Stimulated activated CD8-positive, alpha-beta memory T cell treated with anti-CD3 and anti-CD28 coated beads, Interleukin-12 subunit alpha, Interleukin-12 subunit beta, amount 100 ng/mL, for 4 hours (primary cell): ENCODE data around the gene PIK3R5.

ENCODE experiments used
- DNase-seq: peaks from one replicate; pipeline ENCODE4 v3.0.0-alpha.2; 2020; ENCODE audit warnings: low read depth

The PIK3R5 gene

DNA sequence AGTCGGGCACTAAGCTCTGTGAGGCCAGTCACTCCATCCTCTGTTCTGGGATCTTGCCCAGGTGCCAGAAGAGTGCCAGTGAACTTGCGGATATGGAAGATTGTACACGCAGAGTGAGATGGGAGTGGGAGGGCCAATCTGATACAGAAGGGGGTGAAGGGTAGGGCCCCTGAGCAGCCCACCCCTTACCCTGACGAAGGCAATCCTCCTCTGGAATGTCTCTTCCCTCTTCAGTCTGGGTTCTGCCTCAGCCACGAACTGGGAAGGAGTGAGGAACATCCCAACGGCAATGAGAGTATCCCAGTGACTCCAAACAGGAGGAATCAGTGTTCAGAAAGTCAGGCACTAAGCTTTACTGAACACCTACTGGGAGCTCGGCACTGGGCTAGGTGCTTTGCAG is 86.1 kb downstream of the PIK3R5 start:
- no peak for DNase-seq

DNA sequence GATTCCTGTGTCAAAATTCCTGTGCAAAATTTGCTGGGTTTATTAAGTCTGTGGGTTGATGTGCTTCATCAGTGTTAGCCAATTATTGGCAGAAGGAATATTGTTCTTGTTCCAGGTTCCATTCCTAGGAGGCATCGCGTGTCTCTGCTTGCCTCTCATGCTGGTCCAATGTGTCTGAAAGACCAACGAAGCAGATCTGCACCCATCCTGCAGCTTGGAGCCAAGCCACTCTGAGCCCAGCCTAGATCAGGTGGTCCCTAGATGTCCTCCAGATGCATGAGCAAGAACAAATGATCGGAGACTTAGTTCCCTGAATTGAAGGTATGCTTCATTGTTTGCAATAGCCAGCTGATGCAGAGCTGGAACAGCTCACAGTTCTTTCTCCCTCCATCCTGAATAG is 87.5 kb downstream of the PIK3R5 start:
- DNase-seq = no peak

DNA sequence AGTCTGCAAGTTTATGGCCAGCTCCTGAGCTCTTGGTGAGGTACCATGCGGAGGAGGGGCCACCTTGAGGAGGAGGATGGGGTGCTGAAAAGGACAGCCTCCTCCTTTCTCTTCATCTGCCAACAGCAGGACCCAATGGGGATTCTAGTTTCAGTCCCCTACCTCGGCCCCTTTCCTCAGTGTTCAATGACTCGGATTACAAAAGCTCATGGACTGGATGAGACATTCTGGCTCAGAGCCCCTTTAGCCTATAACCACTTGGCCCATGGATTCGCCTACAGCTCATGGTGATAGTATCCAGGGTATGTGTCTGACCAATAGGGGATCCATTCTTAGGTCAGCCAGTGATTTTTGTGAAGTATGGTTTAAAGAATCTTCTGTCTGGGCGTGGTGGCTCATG is 89.5 kb downstream of the PIK3R5 start:
- DNase-seq = no peak

DNA sequence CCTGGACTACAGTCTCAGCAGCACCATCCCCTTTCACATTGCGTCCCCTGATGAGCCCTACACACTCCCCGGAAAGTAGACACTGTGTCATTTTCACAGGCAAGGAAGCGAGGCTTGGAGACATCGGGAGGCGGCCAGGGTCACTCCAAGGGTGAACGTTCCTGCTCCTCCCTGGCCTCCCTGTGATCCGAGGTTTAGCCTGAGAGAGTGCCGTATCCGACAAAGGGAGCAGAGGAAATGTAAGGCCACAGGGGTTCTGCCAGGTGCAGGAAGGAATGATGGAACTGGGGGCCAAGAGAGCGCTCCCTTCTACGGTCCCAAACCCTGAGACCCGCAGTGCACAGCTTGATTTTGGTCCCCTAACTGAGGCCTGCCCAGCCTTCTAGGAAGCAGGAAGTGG is 90.1 kb downstream of the PIK3R5 start:
- no peak for DNase-seq

DNA sequence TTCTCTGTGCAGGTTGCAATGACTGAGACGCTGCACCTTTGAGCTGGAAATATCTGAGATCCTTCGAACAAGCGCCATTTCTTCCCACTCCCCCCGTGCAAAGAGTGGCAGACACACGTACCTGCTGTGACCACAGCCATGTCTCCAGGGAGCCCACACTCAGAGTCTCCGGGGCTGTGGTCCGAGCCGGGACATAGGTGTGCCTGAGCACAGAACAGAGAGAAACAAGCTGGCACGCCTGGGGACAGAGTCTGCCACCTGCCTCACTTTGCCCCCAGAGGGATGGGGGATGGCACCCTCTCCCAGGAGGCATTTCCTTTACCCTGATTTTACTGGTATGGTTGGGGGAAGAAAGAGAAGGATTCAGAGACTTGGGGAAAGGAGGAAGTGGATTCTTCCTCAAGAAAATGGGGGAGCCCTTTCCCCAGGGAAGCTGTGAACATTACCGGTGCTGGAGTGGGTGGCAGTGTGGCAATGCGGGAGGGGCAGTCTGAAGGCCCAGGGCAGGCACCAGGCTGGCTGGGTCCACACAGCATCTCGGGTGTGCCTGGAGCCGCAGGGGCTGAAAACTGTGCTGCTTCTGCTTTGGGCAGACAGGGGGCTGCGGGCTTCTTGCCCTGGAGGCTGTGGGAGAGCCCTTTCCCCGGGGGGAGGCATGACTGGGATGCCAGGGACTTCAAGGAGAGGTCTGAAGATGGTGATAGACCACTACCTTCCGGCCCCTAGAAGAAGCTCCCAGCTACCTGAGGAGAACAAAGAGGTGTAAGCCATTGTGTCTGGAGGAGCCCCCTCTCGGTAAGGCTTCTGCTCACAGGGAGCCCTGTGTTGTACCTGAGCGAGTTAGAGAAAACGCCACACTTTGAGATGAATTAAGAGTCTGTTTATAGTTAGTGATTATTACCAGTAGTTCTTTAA is 91.4 kb downstream of the PIK3R5 start:
- DNase-seq = no peak

DNA sequence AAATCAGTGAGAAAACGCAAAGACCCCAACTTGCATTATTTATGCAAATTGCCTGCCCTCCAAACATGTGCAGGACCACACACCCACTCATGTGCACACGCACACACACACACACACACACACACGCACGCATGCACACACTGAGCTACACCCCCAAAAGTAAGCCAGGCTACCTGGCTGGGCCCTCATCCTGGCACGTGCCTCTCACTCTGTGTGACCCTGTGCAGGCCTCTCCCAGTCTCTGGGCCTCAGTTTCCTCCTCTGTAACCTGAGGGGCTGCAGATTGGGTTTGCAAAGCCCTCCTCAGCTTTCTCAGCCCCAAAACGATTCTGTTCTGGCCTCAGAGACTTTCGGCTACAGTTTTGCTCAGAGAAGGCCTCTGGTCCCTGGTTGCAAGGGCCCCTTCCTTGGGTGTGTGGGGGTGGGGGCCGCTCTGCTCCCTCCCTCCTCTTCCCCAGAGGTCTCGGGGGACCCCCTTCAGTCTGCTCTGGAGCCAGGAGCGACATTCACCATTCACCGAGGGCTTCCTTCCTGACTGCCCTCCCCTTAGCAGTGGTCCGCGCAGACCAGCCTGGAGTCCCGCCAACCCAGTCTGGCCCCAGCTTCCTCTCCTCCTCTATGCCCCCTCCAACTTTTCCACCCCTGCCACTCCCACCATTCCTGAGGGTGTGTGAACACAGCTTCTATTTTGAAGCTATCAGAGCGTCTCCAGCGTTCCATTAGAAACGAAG is 92.6 kb downstream of the PIK3R5 start:
- DNase-seq = no peak

DNA sequence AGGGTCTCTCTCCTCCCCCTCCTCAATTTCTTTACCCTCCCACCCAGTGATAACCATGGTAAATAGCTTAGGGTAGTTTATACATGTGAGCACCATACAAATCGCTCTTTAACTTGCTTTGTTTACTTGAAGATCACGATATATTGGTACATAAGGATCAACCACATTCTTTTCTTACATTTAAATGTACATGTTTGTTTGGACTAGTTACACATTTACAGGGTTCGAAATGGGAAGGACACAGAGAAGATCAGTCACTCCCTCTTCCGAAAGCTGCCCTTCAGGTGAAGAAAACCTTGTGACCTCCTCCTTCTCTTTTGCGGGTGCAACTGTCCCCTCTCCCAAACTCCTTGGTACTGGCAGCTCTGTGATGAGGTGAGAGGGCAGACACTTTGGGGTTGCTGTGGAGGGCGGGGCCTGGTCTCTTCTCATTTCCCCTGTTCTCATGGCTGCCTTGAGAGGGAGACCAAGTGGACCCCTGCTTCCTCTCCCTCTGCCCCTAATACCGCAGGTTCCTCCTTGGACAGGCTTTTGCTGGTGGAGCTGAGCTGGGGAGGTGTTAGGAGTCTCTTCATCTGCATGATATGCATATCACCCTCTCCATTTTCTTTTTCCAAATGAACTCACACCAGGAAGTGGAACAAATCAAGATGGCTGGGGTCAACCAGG is 93.3 kb downstream of the PIK3R5 start:
- DNase-seq = no peak

DNA sequence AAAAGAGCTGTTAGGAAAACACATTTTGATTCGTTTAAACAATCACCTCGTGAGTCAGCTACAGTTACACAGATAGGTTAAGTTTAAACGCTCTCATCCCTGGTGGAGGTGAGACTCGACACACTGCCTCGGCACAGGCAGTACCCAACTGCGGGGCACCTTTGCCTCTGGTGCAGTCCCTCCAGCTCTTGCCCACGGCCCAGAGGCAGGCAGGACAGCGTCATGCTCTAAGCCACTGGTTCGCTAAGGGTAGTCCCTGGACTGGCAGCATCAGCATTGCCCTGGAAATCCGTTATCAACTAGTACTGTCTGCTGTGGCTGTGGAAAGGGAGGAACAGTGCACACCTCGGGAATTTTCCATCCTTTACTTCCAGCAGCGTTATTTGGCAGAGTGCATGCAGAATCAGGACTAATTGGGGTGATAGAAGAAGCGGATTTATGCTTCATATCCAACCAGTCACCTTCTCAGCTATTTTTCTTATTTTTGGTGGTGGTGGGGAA is 94.4 kb downstream of the PIK3R5 start:
- DNase-seq = no peak

DNA sequence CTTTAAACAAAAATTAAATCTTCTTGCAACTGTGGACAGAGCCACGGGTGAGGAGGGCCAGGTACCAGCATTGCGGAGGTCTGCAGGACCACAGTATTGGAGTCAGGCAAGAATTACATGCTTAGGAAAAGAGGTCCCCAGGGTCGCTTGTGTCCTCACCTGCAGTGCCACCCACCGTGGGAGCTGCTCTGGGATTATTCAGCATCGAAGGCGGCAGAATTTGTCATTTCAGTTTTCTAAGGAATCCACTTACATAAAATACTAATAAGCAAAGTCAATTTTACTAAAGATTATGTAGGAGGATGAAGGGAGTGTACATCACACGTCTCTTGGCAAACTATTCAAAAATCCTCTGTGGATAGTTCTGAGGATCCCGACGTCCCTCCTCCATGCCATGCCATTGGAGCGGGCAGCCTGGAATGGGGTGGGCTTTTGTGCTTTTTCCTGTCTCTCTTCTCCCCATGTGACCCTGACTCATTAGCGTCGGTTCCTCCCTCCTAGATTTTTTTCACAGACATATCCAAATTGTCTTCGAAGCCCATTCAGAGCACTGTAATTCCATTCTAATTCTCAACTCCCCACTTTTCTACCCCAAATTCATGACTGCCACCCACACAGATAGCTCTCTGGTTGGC is 95.0 kb downstream of the PIK3R5 start:
- no peak for DNase-seq

DNA sequence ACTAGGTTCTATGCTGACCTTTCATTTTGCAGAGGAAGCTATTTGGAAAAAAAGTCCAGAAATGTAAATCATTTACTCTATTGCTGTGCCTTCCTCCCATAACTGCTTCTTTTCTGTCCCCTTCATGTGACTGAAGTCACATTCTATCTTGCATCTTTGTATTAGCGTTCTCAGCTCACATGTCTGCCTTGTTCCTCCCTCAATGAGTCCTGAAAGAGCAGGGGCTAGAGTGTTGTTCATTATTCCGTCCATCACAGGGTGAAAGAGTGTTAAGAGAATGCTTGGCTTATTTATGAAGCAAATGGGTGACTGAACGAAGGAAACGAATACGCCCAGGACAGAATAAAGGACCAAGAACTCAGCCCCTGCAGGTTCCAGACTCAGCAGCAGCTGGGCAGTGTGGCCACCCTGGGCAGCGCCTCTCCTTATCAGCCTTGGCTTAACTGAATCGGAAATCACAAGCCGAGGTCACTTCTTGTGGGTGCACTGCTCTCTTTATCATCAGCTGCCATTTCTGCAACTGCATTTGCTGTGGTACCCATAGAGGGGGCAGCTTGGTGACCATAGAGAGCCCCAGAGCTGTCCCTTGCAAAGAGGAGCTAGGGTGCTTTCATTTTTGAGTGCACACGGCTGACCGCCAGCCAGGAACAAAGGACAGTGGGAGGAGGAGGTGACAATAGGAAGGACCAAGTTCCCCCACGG is 96.2 kb downstream of the PIK3R5 start:
- DNase-seq = no peak

DNA sequence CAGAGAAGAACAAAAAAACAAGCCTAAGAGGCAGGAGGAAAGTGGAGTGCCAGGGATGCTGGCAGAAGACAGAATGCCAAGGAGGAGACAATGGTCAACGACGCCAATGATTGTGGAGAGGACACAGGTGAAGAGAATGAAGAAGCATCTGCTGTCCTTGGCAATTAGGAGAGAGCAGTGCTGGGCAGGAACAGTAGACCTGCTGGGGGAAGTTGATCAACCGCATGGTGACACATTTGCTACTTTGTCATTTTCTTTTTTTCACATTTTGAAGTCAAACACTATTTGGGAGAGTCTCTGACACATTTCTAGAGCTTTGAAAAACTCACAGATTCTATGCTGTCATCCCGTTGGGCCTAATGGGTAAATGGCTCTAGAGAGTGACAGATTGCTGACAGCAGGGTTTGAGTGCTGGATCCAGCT is 97.0 kb downstream of the PIK3R5 start:
- no peak for DNase-seq

DNA sequence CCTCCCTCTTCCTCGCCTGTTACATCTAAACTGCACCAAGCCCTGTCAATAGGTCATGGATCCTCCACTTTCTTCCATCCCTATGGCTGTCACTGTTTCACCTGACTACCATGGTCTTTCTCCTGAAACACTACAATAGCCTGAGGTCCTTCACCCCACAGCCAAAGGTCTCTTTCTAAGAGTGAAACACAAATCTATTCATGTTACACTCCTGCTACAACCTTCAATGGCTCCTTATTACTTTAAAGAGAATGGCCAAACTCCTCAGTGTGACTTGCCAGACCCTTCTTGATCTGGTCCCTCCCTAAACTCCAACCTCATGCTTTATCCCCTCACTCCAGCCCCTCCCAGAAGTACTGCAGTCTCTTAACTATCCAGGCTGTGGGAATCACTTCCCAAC is 97.4 kb downstream of the PIK3R5 start:
- no peak for DNase-seq

DNA sequence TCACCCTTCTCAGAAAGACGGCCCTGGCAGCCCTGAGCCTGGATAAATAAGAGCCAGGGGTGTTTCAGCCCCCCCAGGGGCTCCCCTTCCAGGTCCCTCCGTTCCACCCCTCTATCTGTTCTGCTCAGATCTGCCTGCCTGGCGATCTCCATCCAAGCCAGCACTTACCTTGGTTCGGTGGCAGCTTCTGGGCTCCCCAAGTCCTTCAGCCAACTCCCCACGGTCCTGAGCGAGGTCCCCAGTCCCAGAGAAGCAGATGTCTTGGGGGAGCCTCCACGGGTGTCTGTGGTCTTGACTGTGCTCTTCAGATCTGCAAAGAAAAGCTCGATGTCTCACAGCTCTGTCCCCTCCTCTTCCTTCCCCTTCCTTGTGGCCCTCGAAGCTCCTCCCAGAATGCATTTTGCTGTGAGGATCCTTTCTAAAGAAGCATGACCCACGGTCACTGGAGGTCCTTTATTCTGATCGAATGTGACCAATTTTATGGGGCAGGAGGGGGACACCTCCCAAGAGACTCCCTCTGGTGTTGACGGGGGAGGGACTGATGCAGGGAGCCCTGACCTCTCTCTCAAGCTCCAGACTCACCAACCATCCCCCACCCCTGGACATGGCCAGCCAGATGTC is 98.0 kb downstream of the PIK3R5 start, which contains the start of gene PIK3R6:
TSS of gene PIK3R6 (minus strand) at position 314 of the 621 bp plus-strand sequence. CDS start 17,880 bp downstream, outside the sequence.
- no peak for DNase-seq

DNA sequence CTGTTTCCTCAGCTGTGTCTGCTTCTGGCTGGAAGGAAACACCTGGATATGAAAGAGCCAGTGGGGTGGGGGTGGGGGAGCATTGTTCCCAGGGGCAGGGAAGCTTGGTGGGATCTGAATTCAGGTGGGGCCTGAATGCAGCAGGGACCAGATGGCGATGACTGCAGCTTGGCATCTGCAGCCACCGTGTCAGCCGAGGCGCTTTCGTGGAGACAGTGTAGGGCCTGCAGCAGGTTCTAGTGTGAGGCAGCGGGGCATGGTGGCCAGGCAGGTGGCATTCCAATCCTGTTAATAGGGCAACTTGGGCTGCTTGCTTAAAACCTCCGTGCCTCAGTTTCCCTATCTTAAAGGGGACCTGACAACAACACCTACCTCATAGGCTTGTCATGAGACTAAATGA is 99.7 kb downstream of the PIK3R5 start:
- DNase-seq = no peak

DNA sequence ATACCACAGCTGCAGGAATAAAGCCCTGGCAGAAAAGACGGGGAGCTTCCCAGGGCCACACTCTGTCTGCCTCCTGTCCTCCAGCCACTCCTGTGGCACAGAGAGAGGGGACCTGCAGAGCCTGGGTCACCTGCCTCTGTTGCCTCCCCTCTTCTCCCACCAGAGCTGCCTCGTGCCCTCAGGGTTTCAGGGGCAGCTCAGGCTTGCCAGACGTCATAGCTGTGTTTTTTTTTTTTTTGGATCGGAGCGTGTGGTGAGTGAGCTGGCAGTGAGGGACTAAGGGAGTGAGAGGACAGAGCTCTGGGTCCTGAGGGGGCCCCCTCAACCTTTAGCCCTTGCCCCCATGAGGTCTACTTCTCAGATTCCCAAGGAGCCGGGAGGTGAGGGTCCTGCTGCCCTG is 100.1 kb downstream of the PIK3R5 start:
- DNase-seq = no peak

DNA sequence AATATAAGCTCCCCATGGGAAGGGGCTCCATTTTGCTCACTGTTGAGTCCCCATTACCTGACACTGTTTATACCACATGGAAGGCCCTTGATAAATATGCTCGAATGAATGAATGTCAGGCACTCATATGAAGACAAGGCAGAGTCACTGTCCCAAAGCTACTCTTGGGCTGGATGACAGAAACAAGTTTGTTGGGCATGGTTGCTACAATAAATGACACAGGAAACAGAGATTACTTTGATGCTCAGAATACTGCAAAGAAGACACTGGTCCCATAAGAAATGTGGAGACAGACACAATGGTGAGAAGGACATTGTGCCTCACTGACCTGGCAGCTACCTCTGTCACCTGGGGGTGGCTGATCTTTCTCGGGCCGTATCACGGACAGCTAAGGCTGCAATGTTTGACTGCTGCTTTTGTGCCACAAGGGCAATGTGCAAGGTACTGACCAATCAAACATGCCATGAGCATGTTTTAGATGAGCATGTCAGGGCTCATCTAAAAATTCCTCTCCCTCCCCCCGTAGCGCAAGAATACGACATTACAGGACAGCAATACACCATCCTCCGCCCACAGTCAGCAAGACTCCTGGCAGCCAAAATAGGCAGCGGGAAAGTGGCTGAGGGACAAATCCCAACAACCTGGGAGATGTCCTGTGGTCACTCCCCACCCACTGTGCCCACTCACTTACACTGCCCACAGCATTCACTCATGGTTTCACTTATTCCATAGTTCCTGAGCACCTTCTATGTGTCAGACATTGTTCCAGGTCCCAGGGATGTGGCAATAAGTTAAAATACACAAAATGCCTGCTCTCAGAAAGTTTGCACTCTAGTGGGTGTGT is 103.1 kb downstream of the PIK3R5 start:
- no peak for DNase-seq

DNA sequence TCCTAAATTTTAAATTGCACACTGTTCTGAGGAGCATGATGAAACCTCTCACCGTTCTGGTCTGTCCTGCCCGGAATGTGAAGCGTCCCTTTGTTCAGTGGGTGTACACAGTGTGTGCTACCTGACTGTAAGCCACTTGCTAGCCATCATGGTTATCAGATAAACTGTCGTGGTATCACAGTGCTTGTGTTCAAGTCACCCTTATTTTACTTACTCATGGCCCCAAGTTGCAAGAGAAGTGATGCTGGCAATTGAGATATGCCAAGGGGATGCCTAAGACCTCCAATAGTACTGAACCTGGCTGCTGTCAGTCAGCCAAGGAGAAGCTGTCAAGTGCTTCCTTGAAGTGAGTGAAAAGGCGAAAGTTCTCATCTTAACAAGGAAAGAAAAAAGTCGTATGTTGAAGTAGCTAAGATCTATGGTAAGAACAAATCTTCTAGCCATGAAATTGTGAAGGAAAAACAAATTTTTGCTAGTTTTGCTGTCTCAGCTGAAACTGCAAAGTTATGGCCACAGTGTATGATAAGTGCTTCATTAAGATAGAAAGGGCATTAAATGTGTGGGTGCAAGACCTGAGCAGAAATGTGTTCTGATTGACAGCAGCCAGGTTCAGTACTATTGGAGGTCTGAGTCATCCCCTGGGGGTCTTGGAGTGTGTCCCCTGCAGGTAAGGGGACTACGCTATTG is 103.9 kb downstream of the PIK3R5 start:
- no peak for DNase-seq

DNA sequence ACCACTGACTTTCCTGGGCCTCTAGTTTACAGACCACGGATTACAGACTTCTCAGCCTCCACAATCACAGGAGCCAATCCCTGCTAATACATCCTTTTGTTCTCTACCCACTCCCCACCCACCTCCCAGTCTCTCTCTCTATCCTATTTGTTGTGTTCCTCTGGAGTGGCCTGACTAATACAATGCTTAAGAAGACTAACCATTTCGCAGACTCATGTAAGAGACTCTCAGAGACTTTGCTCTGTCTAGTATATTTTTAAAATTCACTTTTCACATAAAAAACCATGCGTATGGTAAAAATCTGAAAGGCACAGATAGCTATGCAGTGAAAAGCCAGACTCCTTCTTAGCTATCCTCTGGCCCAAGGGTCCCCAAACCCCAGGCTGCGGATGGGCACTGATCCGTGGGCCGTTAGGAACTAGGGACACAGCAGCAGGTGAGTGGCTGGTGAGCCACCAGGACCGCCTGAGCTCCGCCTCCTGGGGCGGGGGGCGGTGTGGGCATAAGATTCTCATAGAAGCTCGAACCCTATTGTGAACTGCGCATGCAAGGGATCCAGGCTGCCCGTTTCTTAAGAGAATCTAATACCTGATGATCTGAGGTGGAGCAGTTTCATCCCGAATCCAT is 105.6 kb downstream of the PIK3R5 start:
- no peak for DNase-seq
